ENCODE results near the gene GRIP2.

GRIP2 gene

GRCh38 chr3:14539742-14540491 is at the start of gene GRIP2:
Gene GRIP2 (minus strand): TSS chr3:14540342. CDS start chr3:14540308, 34 bp downstream.
- no peak for DNase-seq (ENCODE audit: low read depth in 2 of 2)

- DNase-seq (ENCODE audit: low read depth in 2 of 2) = no peak
These were observed 48.4 kb upstream of the GRIP2 start for GRCh38 chr3:14588425-14589112.

GRCh38 chr3:14587740-14588360 is 47.7 kb upstream of the GRIP2 start:
- DNase-seq (ENCODE audit: low read depth in 2 of 2) = no peak

GRCh38 chr3:14586611-14587010 is 46.5 kb upstream of the GRIP2 start:
- no peak for DNase-seq (ENCODE audit: low read depth in 2 of 2)

- no peak for DNase-seq (ENCODE audit: low read depth in 2 of 2)
These were observed 43.5 kb upstream of the GRIP2 start for GRCh38 chr3:14583548-14584091.

GRCh38 chr3:14582045-14582410 is 41.9 kb upstream of the GRIP2 start:
- DNase-seq (ENCODE audit: low read depth in 2 of 2) = no peak

- DNase-seq (ENCODE audit: low read depth in 2 of 2) = no peak
These were observed 41.3 kb upstream of the GRIP2 start for GRCh38 chr3:14581334-14582044.

GRCh38 chr3:14577897-14578296 is 37.8 kb upstream of the GRIP2 start:
- DNase-seq (ENCODE audit: low read depth in 2 of 2) = no peak

GRCh38 chr3:14576163-14576562 is 36.0 kb upstream of the GRIP2 start:
- DNase-seq (ENCODE audit: low read depth in 2 of 2) = no peak

GRCh38 chr3:14574183-14574582 is 34.0 kb upstream of the GRIP2 start:
- no peak for DNase-seq (ENCODE audit: low read depth in 2 of 2)

- no peak for DNase-seq (ENCODE audit: low read depth in 2 of 2)
These were observed 33.6 kb upstream of the GRIP2 start for GRCh38 chr3:14573706-14574105.

- DNase-seq (ENCODE audit: low read depth in 2 of 2) = no peak
These were observed 30.7 kb upstream of the GRIP2 start for GRCh38 chr3:14570864-14571263.

- DNase-seq (ENCODE audit: low read depth in 2 of 2) = no peak
These were observed 29.9 kb upstream of the GRIP2 start for GRCh38 chr3:14570089-14570488.

GRCh38 chr3:14569474-14570000 is 29.4 kb upstream of the GRIP2 start:
- DNase-seq (ENCODE audit: low read depth in 2 of 2) = no peak

GRCh38 chr3:14568269-14568668 is 28.1 kb upstream of the GRIP2 start:
- no peak for DNase-seq (ENCODE audit: low read depth in 2 of 2)

GRCh38 chr3:14566812-14567211 is 26.7 kb upstream of the GRIP2 start:
- DNase-seq (ENCODE audit: low read depth in 2 of 2) = no peak

- no peak for DNase-seq (ENCODE audit: low read depth in 2 of 2)
These were observed 25.9 kb upstream of the GRIP2 start for GRCh38 chr3:14565868-14566588.

GRCh38 chr3:14564741-14565140 is 24.6 kb upstream of the GRIP2 start:
- DNase-seq (ENCODE audit: low read depth in 2 of 2) = no peak

- no peak for DNase-seq (ENCODE audit: low read depth in 2 of 2)
These were observed 23.9 kb upstream of the GRIP2 start for GRCh38 chr3:14563946-14564539.

GRCh38 chr3:14562121-14562890 is 22.2 kb upstream of the GRIP2 start:
- DNase-seq (ENCODE audit: low read depth in 2 of 2) = no peak

Data from stimulated activated CD4-positive, alpha-beta T cell treated with anti-CD3 and anti-CD28 coated beads, Interleukin-1b, Interleukin-23, amount 100 ng/mL, for 1 hour (primary cell).